Suppressor macrophage treated with lipopolysaccharide for 1 hour (primary cell): ENCODE data around the gene VASP.

Source experiments
- DNase-seq, 3 donors: peaks; one replicate each; pipeline ENCODE4 v3.0.0-alpha.2; 2020 to 2022

VASP gene

GRCh38 chr19:45473682-45474605 is 33.3 kb upstream of the VASP start:
- DNase-seq: no peak

DNA sequence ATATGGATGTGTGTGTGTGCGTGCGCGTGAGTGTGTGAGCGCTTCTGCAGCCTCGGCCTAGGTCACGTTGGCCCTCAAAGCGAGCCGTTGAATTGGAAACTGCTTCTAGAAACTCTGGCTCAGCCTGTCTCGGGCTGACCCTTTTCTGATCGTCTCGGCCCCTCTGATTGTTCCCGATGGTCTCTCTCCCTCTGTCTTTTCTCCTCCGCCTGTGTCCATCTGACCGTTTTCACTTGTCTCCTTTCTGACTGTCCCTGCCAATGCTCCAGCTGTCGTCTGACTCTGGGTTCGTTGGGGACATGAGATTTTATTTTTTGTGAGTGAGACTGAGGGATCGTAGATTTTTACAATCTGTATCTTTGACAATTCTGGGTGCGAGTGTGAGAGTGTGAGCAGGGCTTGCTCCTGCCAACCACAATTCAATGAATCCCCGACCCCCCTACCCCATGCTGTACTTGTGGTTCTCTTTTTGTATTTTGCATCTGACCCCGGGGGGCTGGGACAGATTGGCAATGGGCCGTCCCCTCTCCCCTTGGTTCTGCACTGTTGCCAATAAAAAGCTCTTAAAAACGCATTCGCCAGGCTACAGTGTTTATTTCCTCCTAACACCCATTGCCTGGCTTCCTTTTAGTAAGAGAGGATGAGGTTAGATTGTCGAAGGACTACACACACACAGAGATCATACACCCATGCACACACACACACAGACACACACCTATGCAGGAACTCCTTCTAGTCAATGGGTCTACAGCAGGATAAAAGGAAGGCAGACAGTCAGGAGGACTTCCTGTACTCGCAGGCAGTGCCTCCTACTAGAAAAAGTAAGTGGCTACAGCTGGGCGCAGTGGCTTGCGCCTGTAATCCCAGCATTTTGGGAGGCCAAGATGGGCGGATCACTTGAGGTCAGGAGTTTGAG is 32.4 kb upstream of the VASP start:
- no peak for DNase-seq

GRCh38 chr19:45475537-45476291 is 31.6 kb upstream of the VASP start:
- no peak for DNase-seq

DNA sequence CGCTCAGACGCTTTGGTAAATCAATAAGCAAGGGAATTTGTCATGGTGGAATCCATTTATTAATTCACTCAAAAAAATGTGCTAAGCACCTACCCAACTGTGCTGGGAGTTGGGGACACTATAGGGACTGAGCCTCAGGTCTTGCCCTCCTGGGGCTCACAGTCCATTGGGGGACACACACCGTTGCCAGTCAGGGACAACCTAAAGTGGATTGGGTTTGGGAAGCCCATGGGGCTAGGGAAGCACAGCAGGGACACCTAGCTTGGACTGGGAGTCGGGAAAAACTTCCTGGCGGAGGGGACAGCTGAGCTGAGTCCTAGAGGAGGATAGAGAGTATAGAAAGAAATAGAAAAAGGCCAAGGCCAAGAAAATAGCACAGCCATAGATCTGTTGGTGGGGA is 31.0 kb upstream of the VASP start:
- no peak for DNase-seq

DNA sequence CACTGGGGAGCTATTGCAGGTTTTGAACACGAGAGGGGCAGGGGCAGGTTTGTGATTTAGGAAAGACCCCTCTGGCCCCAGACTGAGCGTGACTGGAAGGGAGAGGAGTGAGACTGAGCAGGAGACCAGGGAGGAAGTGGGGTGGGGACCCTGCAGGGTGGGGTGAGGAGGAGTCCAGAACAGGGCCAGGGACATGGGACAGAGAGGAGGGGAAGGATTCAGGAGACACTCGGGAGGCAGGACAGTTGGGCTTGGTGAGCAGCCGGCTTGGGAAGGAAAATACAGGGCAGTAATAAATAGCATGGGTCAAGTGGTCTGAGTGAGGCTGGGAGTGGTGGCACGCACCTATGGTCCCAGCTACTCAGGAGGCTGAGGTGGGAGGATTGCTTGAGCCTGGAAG is 30.1 kb upstream of the VASP start:
- DNase-seq: no peak

DNA sequence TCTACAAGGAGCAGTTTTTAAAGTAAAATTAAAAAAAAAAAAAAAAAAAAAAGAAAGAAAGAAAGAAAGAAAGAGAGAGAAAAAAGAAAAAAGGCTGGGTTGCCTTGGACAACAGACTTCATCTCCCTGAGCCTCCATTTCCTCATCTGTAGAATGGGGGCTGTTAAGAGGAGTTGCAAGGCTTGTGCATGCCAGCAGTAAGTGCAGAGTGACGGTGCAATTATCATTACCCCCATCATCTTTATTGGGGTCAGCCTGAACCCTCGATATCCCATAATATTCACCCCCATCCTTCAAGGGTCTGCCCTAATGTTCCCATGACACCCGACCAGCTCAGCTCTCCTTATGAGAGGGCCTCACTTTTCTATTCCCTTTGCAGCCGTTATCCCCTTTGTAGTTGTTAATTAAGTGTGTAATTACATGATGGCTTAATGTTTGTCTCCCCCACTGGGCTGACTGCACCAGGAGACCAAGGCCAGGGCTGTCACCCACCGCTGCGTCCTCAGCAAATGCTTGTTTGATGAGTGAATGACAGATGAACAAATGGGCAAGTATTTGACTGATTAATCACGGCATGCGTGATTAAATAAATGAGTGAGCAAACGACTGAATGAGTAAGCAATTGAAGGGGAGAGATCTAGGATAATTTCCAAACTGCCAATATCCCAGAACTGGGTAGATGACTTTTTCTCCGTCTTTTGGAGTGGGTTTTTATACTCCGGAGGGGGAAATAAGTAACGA is 29.4 kb upstream of the VASP start:
- no peak for DNase-seq

- peak; percentile 94 to 97 (median 96) for DNase-seq
Observed at GRCh38 chr19:45478454-45479238, 28.6 kb upstream of the VASP start.

DNA sequence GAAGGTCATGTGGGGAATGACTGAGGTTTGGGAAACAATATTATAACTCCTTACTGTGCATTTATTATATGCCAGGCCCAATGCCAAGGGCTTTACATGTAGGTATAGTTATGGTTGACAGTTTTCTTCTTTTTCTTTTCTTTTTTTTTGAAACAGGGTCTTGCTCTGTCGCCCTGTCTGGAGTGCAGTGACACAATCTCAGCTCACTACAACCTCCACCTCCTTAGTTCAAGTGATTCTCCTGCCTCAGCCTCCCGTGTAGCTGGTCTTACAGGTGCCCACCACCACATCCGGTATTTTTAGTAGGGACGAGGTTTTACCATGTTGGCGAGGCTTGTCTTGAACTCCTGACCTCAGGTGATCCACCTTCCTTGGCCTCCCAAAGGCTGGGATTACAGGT is 24.2 kb upstream of the VASP start:
- DNase-seq: no peak

GRCh38 chr19:45484273-45484945 is 22.9 kb upstream of the VASP start:
- peak; percentile 68 to 71 (median 69) for DNase-seq

DNA sequence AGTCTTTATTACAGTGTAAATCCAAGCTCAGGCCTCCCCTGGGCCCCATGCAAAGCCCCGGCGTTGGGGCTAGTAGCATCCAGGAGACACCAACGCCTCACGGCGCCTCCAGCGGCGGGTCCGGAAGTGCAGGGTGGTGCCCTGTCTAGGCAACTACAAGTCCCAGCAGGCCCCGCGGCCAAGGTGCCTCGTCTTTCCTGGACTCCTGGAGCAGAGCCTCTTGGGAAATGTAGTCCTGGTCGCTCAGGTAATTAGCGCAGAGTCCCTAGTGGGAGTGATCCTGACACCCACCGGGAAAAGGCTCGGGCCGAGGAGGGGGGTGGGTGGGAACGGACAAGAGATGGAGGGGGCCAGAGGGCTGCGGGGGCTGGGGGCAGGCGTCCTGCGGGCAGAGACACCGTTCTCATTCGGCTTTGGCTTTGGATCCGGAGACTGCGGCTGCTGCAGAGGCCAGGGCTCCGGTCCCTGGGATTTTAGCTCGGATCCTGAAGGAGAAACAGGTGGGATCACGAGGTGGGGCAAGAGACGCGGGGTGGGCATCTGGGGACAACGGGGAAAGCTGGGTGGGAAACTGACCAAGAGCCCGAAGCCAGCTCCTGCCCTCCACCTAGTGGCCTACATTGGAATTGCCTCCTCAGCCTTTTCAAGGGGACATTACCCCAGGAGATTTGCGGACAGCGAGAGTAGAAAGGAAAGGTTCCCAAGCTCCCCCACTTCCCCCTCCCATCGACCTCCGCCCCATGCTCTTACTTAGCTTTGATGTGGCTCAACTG is 21.8 kb upstream of the VASP start:
- DNase-seq: peak; percentile 98

- no peak for DNase-seq
Observed at GRCh38 chr19:45488708-45489107, 18.6 kb upstream of the VASP start.

DNA sequence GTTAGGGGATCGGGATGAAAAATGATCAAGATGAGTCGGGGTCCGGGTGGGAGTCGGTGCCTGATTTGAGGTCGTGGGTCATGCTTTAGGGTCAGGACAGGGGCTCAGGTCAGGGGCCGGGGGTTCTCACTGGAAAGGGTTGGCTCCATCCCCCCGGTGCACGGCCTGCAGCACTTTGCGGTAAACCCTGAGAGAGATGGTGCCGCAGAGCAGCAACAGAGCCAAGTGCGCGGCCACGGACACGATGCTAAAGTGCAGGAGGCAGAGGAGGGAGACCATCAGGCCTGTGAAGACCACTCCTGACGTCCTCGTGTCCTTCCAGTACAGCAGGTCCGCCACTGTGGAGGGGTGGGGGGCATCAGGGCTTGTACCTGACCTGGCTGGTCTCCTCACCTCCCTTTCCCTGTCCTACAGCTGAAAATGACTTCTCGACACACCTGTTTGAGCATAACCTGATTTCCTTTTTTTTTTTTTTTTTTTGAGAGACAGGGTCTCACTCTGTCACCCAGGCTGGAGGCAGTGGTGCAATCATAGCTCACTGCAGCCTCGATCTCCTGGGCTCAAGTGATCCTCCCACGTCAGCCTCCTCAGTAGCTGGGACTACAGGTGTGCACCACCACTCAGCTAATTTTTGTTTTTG is 17.9 kb upstream of the VASP start:
- no peak for DNase-seq

GRCh38 chr19:45492137-45492626 is 15.1 kb upstream of the VASP start:
- no peak for DNase-seq

- DNase-seq: no peak
Observed at GRCh38 chr19:45492627-45493470, 14.4 kb upstream of the VASP start.

DNA sequence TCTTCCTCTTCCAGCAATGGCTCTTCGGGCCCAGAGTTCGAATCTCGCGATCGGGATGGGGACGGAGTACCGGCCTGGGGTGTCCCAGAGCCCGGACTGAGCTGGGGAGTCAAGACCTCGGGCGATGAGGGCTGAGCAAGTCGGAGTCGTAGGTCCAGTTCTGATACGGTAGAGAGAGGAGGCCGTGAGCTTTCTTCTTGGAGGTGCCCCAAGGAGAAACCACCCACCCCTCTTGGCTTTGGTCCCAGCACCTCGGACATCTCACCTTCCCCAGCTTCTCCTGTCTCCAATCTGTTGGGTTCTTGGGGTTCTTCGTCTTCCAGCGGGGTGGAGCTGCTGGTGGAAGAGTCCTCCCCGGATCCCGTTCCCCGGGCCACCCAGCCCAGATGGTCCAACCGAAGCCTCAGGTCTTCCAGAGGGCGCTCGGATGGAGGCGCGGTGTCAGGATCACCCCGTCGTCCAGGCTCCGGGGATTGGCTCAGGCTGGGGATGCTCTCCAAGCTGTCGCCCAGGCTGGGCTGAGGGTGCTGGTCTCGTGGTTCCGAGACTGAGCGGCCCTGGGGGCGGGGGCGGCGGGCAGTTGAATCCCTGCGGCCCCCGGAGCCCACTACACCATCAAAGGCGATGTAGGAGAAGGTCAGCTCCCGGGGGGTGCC is 12.9 kb upstream of the VASP start:
- DNase-seq: no peak

DNA sequence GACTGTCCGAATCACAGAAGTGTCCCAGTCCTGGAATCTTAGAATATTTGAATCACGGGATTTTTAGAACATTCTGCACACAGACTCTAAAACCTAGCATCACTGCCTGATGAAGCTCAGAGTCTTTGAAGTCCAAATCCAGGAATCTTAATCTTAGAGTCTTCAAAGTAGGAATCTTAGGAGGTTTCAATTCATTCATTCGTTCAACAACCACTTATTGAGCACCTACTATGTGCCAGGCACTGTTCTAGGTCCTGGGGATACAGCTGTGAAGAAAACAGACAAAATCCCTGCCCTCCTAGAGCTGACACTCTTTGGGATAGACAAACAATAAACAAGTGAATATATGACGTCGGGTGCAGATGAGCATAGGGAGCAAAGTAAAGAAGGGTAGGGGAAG is 12.1 kb upstream of the VASP start:
- DNase-seq: no peak

DNA sequence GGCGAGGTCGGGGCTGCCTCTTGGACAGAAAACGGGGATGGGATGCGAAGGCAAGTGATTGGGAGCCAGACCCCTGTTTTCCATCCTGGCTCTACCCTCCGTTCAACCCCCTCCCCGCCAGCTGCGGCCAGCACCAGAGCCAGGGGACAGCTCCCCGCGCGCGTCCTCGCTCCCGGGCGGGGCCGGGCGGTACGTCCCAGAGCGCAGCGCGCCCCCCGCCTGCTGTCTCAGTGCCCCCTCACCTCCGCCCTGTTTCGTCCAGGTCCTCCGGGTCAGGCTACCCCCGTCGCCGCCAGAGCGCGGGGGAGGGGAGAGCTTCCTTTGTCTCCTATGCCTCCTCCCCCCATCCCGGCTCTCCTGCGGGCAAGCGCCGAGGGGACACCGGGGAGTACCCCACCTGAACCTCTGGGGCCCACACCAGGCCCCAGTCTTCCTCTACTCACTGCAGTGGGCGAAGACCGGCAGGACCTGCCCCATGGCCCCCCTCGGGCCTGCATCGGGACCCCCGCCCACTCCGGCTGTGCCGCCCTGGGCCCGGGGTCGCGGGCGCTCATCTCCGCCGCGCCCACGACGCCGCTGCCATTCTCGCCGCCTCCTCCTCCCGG is 10.8 kb upstream of the VASP start:
- peak in 2 of 3 donors; percentile 44 to 70 for DNase-seq
